ENCODE data around the gene IQCK.

- TF ChIP-seq CTCF (IDR thresholded peaks at IDR 0.05) = no peak
- no peak for TF ChIP-seq POLR2AphosphoS5 (IDR thresholded peaks at IDR 0.05)
- TF ChIP-seq POLR2A (IDR thresholded peaks at IDR 0.05) = no peak
Measured at GRCh38 chr16:19672378-19672777, 45.7 kb upstream of the IQCK start.

All from breast epithelium (tissue), 3 donors.